ENCODE data around the gene ZNF534.
"Not testable (repeated sequence)": the region's sequence is repeated elsewhere in the genome, so short reads cannot be mapped to it uniquely, and the experiment has no call there.

ZNF534 gene

GRCh38 chr19:52498571-52498970 is 69.6 kb downstream of the ZNF534 start:
- DNase-seq (ENCODE audit: low read depth in 2 of 2), result no peak

GRCh38 chr19:52500474-52500873 is 71.5 kb downstream of the ZNF534 start:
- DNase-seq (ENCODE audit: low read depth in 2 of 2), result not testable (repeated sequence)

GRCh38 chr19:52500991-52501390 is 72.0 kb downstream of the ZNF534 start:
- not testable (repeated sequence) for DNase-seq (ENCODE audit: low read depth in 2 of 2)

All from stimulated activated CD8-positive, alpha-beta memory T cell treated with anti-CD3 and anti-CD28 coated beads, Interleukin-2, amount 100 ng/mL, for 48 hours (primary cell).